Superior temporal gyrus (tissue), 1 donor: Measurements from ENCODE around the gene PHC3.

Experiments used
- DNase-seq: peaks from one replicate; pipeline ENCODE4 v3.0.0-alpha.2; 2016; ENCODE audit errors: extremely low spot score

The PHC3 gene

DNA sequence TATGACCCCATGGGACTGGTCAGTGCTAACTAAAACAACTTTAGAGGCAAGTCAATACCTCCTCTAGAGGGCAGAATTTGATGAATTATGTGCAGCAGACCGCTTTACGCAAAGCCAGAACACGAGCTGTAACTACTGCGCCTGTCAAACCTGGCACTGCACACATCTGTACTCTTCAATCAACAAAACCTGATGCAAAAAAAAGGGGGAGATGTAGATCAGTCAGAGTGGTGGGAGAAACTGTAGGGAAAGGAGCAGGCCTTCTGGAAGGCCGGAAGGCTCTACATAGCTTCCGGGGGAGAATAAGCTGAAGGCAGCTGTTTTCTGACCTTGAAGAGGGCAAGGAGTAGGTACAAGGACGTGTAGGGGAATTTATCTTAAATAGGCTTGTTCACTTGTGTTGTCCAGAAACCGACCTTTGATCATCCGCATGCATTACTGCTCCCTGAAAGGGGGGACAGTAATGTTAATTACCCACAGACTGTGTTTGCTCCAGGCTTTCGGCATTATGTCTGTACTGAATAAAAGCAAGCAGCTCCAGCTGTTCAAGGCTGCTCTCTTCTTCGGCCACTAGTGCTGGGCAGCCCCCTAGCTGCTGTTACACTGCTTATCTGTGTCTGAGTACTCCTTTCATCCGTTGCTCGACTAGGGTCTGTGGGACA, 102.8 kb downstream of the PHC3 start:
- no peak for DNase-seq

DNA sequence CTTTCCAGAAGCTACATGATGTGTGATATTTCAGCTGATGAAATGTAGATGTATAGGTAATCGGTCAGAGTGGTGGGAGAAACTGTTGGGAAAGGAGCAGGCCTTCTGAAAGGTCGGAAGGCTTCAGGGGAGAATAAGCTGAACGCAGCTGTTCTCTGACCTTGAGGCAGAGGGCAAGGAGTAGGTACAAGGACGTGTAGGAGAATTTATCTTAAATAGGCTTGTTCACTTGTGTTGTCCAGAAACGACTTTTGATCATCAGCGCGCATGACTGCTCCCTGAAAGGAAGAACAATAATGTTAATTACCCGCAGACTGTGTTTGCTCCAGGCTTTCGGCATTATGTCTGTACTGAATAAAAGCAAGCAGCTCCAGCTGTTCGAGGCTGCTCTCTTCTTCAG, 104.2 kb downstream of the PHC3 start:
- DNase-seq = no peak

DNA sequence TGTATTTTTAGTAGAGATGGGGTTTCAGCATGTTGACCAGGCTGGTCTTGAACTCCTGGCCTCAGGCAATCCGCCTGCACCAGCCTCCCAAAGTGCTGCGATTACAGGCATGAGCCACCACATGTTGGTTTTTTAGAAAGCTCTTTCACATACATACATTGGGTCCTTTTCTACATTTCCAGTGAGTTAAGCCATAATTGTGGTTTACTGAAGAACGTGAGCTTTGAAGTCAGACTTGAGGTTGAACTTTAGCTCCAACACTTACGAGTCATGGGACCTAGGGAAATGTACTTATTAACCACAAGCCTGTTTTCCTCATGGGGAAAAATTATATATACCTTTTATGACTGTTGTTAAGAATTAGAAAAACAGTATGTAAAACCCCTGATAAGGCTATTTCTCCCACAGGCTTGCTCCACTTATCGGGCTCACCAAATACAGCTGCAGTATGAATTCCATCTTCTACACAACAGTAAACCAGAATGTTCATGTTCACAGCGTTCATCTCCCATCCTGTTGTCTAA, 104.8 kb downstream of the PHC3 start:
- DNase-seq = no peak

DNA sequence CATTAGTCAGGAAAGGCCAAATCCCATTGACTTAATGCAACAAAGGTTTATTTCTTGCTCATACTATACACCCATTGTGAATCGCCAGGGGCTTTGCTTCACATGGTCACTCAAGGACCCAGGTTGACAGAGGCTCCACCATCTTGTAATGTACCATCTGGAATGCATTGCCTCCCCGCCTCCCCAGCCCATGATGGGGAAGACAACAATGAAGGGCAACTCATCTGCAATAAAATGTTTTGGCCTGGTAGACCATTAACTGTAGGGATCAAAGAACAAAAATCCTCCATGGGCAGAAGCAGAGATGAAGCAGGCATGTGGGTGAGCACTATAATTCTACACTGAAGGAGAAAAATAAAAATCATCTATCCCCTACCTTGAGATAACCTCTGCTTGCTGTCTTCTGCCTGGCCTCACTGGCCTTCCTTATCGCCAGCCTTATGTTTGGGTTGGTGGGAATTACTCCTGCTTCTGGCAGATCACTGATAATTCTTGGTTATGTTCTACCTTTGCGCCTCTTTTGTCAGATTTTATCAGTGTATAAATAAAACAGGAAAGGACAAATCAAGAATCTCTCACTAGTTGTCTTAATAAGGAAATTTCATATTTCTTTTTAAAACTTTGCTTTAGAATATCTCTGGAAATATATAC, 106.0 kb downstream of the PHC3 start:
- no peak for DNase-seq

DNA sequence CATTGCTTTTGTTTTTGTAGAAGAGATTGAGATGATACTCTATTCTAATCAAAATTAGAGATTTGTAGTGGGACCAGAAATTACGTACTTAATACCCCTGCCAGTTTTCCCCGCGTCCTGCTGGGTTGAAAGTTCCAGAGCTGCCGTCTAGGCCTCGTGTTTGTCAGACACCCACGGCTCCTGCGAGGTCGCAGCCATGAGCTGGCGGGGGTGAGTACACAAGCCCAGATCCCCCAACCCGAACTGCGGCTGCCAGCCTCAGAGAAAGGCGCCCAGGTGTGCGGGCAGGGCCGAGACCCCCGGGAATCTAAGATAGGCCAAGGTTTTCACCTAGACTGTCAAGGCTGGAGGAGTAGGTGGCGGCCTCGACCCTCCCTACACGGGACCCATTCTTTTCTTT, 117.4 kb downstream of the PHC3 start:
- DNase-seq = no peak

DNA sequence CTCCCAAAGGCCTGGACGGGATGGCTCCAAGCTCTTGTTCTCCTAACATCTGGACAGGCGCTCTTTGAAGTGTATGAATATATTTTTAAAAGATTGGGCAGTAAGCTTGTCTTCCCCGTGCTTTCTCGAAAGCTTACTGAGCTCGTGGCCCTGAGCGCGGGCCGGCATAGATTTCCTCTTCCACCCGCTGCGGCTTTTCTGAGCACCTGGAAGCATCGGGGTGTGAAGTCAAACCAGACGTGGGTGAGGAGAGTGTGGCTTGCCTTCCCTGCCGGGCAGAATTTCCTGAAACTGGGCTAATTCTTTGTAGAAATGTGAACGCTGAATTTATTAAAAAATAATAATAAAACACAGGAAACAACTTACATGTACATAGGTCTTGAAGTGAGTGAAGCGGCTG, 117.8 kb downstream of the PHC3 start:
- DNase-seq = no peak

DNA sequence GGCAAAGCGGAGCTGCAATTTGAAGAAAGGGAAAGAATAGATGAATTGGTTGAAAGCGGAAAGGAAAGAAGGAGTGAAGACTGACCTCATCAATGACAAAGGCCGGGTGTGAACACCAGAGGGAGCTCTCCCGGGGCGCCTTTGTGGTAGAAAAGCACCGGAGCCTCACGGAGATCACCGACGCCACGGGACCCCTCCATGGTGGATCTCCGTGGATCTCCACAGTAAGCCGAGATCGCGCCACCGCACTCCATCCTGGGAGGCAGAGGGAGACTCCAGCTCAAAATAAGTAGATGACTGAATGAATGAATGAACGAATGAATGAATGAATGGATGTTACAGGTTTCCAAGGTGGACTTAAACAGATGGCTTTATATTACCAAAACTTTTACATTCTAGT, 118.8 kb downstream of the PHC3 start:
- DNase-seq = no peak

DNA sequence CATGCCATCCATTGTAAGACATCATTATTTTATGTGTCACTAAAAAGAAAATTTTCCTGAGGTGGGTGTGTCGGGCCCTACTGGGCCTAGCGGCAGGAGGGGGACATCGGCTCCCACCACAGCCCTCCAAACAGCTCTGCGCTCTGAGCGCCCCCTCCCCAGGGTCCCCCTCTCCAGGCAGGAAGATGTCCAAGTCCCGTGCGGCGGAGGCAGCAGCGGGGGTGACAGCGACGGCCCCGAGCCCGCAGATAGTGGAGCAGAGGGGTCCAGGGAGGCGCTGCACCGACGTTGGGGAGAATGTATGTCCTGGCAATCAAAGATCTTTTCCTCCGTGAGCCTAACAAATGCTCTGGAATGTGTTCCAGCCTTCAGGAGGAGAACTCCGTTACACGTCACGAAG, 119.5 kb downstream of the PHC3 start:
- DNase-seq = no peak

DNA sequence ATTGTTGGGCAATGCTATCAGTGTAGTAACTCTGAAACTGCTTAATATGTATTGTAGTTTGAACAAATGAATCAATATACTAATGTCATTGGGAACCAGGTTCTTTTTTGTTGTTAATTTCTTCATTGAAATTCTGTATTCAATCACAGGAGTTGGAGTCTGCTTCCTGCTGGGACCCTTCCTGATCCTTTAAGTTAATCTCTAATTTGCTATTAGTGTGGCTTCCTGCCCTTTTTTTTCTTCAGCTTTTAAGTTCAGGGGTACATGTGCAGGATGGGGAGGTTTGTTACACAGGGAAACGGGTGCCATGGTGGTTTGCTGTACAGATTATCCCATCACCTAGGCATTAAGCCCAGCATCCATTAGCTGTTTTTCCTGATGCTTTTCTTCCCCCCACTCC, 122.1 kb downstream of the PHC3 start:
- DNase-seq = no peak

DNA sequence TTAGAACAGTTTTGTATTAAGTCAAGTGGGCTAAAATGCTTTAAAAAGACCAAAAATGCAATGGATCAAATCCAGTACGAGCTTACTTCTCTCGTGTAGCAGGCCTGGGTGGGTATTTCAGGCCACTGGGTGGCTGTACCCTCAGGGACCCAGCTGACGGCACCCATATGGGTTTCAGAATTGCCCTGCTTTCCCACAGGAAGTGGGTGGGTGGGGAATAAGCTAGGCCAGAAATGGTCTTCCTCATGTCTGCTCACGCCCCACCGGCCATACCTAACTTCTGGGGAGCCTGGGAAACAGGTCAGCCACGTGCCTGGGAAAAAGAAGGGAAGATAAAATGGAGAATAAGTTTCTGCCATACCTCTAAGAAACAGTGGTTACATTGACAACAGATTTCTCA, 123.4 kb downstream of the PHC3 start:
- no peak for DNase-seq

DNA sequence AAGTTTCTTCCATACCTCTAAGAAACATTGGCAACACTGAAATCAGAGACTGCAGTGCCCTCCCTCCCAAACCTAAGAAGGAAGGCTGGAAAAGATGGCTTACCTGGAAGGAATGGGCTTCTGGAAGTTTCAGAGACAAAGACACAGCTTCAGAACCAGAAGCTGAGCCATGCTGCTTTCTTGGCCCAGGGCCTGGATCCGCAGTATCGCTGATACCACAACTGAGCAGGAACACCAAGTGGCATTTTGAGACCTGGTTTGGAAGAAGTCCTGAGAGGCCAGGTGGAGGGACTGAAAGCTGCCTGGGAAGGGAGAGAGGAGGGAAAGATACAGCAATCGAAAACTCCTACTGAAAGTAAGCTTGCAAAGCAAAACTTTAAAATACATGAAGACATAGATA, 124.0 kb downstream of the PHC3 start:
- DNase-seq = no peak

DNA sequence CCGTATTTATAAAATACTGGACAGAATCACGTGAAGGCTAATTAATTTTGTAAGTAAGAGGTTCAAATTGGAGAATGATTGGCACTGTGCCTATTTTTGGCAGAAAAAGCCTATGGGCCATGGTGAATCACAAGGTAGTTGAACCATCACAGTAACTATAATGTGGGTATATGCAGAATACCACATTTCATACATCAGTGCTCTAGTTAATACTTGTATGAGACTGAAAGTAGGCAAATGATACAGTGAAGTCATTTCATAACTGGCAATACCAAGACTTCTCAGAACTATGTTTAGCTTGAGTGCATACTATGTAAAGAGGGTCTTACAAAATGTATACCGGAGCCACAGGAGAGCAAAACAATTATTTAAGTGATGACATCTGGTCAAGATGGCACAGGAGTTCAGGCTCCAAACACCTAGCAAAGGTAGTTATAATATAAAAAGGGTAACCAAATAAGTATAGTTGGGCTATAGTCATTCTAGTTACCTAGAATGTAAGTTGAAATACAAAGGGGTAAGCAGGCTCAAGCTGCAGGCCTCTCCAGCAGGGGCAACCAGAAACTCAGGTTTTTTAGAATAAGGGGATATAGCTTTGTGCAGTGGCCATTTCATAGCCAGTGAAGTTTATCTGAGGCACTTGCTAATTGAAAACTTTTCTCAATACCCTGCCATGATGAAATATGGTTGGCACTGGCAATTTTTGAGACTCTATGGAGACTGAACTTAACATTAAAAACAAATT, 124.7 kb downstream of the PHC3 start:
- DNase-seq = no peak

DNA sequence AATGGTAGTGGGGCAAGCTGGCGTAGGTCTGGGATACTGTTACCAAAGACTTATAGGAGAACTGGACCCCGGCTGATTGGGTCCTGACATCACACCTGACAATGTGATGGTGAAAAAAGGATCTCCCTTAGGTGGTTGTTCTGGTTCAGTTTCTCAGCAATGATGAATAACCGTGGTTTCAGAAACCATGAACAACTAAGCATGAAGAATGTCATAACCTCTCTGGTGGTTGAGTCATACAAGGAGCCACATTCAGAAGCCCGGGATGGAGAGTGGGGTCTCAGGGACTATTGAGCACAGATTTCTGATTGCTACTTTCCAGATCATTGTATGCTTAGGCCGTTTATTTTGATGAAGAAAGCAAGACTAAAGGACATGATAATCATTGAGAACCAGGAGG, 126.3 kb downstream of the PHC3 start:
- no peak for DNase-seq

DNA sequence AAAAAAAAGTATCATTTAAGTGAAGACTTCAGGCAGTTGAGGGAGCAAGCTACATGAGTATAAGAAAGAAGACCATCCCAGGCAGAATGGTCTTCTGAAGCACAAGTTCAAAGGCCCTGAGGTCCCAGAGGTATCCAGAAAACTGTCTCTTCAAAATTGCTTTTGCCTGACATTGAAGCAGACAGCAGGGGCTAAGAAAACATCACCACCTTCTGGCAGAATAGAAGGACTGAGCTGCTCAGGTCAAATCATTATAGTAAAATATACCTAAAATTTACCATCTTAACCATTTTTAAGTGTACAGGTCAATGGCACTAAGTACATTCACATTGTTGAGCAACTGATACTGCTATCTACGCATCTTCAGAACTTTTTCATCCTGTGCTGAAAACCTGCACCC, 127.3 kb downstream of the PHC3 start:
- DNase-seq = no peak

DNA sequence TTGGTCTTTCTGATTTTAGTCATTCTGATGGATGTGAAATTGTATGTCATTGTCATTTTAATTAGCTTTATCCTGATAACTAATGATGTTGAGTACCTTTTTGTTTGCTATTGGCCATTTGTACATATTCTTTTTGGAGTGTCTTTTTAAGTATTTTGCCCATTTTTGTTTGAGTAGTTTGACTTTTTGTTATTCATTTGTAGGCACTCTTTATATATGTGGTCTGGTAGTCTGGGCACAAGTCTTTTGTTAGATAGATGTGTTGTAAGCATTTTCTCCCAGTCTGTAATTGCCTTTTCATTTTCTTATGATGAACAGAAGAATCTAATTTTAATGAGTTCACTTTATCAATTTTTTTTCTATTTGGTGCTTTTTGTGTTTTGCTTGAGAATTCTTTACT, 129.1 kb downstream of the PHC3 start:
- no peak for DNase-seq

DNA sequence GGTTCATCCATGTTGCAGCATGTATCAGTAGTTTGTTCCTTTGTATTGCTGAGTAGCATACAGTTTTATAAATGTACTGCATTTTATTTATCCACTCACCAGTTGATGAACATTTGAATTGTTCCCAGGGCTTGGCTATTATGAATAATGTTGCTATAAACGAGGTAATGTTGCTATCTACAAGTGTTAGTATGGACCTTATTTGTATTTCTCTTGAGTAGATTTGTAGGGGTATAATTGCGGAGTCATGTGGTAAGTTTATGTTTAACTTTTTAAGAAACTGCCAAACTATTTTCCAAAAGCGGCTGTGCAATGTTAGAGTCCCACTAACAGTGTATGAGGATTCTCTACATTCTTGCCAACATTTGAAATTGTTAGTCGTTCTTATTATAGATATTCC, 130.8 kb downstream of the PHC3 start:
- DNase-seq = no peak

DNA sequence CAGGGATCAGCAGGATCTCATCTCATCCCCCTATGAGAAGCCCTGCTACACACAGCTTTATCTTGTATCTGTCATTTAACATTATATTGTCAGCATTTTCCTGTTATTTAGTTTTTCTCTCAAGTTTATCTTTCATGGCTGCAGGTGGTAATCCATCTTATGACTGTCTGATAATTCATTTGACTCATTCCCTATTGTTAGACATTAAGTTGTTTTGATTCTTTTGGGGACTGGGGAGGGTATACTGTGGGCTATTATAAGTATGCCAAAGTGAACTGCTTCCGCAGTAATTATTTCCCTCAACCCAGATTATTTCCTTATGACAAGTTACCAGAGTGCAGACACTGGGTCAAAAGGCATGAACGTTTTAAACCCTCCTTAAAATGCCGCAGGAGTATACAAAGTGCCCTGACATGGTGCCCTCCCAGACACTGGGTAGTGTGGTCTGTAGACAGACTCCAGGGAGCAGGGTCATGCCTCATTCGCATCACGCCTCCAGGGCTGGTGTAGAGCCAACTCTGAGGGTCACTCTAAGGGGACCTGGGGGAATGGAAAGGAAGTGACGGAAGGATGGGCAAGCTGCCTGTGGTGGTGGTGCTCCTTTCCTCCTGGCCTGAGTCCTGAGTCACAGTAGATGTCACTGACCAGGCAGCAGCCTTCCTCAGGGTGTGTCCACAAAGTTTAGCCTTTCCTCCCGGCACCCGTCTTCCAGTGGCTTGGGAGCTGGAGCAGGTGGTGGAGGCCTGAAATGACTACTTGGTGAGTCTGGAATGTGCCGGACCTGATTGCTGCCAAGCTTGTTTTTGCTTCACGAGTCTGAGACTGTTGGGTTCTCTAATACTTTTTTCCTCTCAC, 132.2 kb downstream of the PHC3 start:
- DNase-seq = no peak

DNA sequence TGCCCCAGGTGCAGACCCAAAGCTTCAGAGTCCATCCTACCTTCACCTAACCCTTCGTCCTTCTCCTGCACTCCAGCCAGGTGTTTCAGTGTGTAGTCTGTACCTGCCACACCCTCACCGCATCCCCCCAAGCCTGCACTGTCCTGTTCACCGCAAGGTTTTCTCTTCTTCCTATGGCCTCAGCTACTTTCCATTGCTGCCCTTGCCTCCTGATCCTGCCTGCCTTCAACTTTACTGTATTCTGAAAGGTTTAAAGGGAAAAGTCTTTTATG, 134.5 kb downstream of the PHC3 start:
- DNase-seq = no peak

DNA sequence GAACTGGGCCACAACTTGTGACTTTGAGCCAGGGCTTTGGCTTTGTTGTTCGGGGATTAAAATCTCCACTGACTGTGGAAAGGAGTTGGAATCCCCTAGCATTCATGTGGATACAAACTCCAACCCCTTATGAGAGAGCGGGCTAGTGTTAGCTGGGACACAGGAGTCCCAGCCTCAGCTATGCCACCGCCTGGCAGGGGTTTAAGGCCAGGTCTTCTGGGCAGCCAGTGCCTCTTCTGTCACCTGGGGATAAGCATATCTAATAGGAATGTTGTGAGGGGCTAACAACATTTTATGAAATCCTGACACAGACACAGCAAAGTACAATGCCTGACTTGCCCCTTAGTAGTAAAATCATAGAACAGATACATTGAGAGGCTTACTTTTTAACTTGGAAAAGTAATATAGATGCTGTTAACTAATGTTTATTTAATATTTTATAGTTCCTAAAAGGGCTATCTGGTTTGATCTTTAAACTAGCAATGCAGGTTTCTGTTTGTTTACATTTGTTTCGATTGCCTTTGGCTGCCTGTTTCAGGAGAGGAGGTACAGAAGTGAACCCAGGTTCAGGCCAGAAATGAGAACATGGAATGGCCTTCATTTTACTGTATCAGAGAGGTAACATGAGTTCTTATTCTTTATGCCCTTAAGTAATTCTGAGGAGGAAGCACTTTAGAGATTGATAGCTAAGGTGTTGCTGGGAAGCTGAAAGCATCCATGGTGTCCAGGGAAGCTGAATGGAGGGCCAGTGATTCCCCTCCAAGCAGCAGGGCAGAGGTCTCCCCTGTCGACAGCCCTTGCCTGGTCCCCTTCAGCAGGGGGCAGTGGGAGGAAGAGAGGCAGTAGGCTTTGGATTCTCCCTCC, 135.0 kb downstream of the PHC3 start:
- DNase-seq = no peak

DNA sequence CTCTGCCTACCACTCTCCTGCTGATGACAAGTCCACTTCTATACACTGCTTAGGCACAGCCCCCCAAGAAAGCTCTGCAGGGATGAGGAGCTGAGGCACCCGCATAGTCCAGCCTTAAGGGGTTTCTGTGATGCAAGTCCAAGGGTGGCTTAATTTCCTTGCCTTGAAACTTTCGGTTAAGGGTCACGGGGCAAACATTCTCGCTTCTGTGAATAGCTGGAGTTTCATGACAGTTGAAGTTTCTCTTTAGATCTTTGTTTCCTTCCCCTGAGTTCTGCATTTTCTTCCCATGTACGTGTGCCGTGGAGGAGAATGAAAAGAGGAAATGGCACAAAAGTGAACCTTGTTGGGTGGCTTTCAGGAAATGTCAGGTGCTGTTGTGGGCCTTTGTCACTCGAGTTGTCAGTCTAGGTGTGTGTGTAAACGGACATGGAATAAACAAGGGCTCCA, 136.7 kb downstream of the PHC3 start:
- peak; percentile 23 for DNase-seq

DNA sequence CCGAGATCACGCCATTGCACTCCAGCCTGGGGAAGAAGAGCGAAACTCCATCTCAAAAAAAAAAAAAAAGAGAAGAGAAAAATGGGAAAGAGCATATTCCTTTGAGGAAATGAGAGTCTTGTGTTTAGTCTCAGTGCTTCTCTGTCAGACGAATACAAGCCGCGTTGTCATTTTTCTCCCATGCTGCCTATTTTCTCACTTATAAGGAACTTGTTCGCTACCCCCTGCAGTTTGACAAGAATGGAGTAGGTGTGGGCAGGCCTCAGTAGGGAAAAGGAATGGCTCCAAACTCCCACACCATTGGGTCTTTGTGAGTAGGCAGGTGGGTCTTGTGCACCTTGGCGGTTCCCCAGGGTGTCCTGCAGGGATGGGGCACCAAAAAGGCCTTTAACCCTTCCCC, 137.3 kb downstream of the PHC3 start:
- no peak for DNase-seq
